Measurements from ENCODE around the gene MYO5B. TPM values are rescaled to one million over a fixed set of nuclear protein-coding genes. Genes with fewer than 3 reads are reported as not detected.
"Not testable (repeated sequence)": the region's sequence is repeated elsewhere in the genome, so short reads cannot be mapped to it uniquely, and the experiment has no call there.

MYO5B gene
- total RNA-seq, 1 experiment from 2014 or later = 32.1 TPM

DNA sequence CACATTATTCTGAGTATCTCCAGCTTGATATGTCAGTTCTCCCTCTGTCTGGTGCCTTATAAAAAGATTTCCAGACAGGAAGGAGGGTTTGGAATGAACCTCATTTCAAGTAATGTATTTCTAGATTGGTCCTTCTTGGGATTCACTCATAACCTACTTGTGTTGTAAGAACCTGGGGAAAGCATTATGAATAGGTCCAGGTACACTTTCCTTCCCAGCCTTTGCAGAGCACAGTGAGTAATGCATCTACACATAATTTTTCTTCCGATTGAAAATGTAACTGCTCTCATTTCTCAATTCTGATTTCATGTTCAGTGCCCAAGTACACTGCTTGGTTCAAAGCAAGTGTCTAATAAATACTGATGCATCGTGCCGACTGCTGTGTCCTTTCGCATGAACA, 356.6 kb downstream of the MYO5B start:
- DNase-seq (ENCODE audit: low read depth, low spot score) (no peak), ATAC-seq (no peak)
- Histone ChIP-seq H3K4me3 (replicated peaks in 1 of 2; ENCODE audit: low read depth in 1 of 2, low read length in 2 of 2) (no peak overlapping the region), H3K4me2 (ENCODE audit: low read length) (peak overlapping the region; percentile 51), H2AFZ (ENCODE audit: low read depth, low read length, poor library complexity, severe bottlenecking) (no peak overlapping the region), H3K9me3 (ENCODE audit: control insufficient read depth in 1 of 2, insufficient read depth in 1 of 2, low read depth in 1 of 2, low read length in 2 of 2) (no peaks in the 10 kb centered on the region), H3K4me1 (ENCODE audit: control insufficient read depth in 1 of 2, insufficient read depth in 2 of 2, low read length in 2 of 2) (peaks cover 0 to 24% of the 10 kb centered on the region in 2 experiments; a peak in 2 of 4 replicates), H3K9ac (ENCODE audit: low read length) (no peak overlapping the region), H3K79me2 (ENCODE audit: insufficient read depth, low read length) (no peaks in the 10 kb centered on the region), H3K36me3 (ENCODE audit: control insufficient read depth in 1 of 2, insufficient read depth in 2 of 2, low read length in 2 of 2) (peaks cover 5 to 12% of the 10 kb centered on the region in 2 experiments; a peak in 3 of 4 replicates), H3K9me2 (ENCODE audit: insufficient read depth) (no peaks in the 10 kb centered on the region), H3K27ac (ENCODE audit: low read depth, low read length) (no peak overlapping the region), H3K27me3 (ENCODE audit: insufficient read depth, low read length) (no peaks in the 10 kb centered on the region), H4K20me1 (ENCODE audit: insufficient read depth) (no peaks in the 10 kb centered on the region)
- CTCF ChIA-PET = no interaction called here
- BruUV-seq (replicated peaks) = no TSS peak
- POLR2A ChIA-PET = no interaction called here
- intact Hi-C loops (cut with micrococcal nuclease) = no loop called here
- TF ChIP-seq JUND (IDR thresholded peaks at IDR 0.05) = no peak
- no peak for TF ChIP-seq EZH2 (IDR thresholded peaks at IDR 0.05)
- no peak for TF ChIP-seq CBX3 (IDR thresholded peaks at IDR 0.05; ENCODE audit: low read depth)
- TF ChIP-seq YY1 (IDR thresholded peaks at IDR 0.05; ENCODE audit: extremely low read depth, insufficient replicate concordance, low read depth, low read length) = no peak
- TF ChIP-seq TCF7L2 (IDR thresholded peaks at IDR 0.05; ENCODE audit: borderline replicate concordance, extremely low read depth, insufficient read depth, insufficient read length) = no peak
- TF ChIP-seq, protein P1, sequence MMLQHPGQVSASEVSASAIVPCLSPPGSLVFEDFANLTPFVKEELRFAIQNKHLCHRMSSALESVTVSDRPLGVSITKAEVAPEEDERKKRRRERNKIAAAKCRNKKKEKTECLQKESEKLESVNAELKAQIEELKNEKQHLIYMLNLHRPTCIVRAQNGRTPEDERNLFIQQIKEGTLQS (IDR thresholded peaks at IDR 0.05) = no peak
- TF ChIP-seq SP1 (IDR thresholded peaks at IDR 0.05; ENCODE audit: low read depth) = no peak
- TF ChIP-seq ZNF274 (IDR thresholded peaks at IDR 0.05; ENCODE audit: low read depth, low read length) = no peak
- TF ChIP-seq FOSL1 (IDR thresholded peaks at IDR 0.05; ENCODE audit: low read depth) = no peak
- no peak for TF ChIP-seq ZFX (IDR thresholded peaks at IDR 0.05)
- no peak for TF ChIP-seq POLR2AphosphoS5 (IDR thresholded peaks at IDR 0.05; ENCODE audit: low read depth, low read length)
- RAD21 ChIA-PET (ENCODE audit: low non-redundant PET in 1 of 2, low total read pairs in 2 of 2, uncharacterized antibody in 2 of 2, unreplicated experiment in 2 of 2) = interaction anchor here in 1 of 2 experiments (0.7 kb wide), 1 partner anchor 54 kb away, joined by 3 read pairs; no protein-coding TSS in a partner anchor

DNA sequence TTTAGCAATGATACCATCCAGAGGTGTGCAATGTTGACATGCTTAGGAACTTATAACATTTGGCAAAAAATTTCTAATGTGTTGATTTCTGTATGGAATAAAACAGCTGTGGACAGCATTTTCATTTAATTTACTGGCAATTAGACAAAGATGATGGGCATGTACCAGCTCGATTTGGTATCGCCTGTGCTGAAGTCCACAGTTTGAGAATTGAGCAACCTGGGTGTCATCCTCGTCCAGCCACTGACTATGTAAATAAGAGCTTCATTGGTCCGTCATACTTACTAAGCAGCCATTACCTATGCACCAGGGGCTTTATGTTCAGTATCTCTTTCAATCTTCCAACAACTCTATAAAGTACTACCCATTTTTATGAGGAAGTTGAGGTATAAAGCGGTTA, 357.1 kb downstream of the MYO5B start:
- Histone ChIP-seq H3K9ac (ENCODE audit: low read length) (no peak overlapping the region), H3K9me3 (ENCODE audit: control insufficient read depth in 1 of 2, insufficient read depth in 1 of 2, low read depth in 1 of 2, low read length in 2 of 2) (no peaks in the 10 kb centered on the region), H3K27ac (ENCODE audit: low read depth, low read length) (no peak overlapping the region), H3K36me3 (ENCODE audit: control insufficient read depth in 1 of 2, insufficient read depth in 2 of 2, low read length in 2 of 2) (peaks cover 5 to 12% of the 10 kb centered on the region in 2 experiments; a peak in 3 of 4 replicates), H3K79me2 (ENCODE audit: insufficient read depth, low read length) (no peaks in the 10 kb centered on the region), H3K27me3 (ENCODE audit: insufficient read depth, low read length) (no peaks in the 10 kb centered on the region), H3K4me1 (ENCODE audit: control insufficient read depth in 1 of 2, insufficient read depth in 2 of 2, low read length in 2 of 2) (peaks cover 0 to 24% of the 10 kb centered on the region in 2 experiments; a peak in 2 of 4 replicates), H2AFZ (ENCODE audit: low read depth, low read length, poor library complexity, severe bottlenecking) (no peak overlapping the region), H3K9me2 (ENCODE audit: insufficient read depth) (no peaks in the 10 kb centered on the region), H4K20me1 (ENCODE audit: insufficient read depth) (no peaks in the 10 kb centered on the region), H3K4me2 (ENCODE audit: low read length) (no peak overlapping the region), H3K4me3 (replicated peaks in 1 of 2; ENCODE audit: low read depth in 1 of 2, low read length in 2 of 2) (no peak overlapping the region)
- CTCF ChIA-PET = no interaction called here
- RAD21 ChIA-PET (ENCODE audit: low non-redundant PET in 1 of 2, low total read pairs in 2 of 2, uncharacterized antibody in 2 of 2, unreplicated experiment in 2 of 2) = interaction anchor here in 1 of 2 experiments (0.7 kb wide), 1 partner anchor 54 kb away, joined by 3 read pairs; no protein-coding TSS in a partner anchor
- DNase-seq (ENCODE audit: low read depth, low spot score) (no peak), ATAC-seq (no peak)
- POLR2A ChIA-PET = no interaction called here
- intact Hi-C loops (cut with micrococcal nuclease) = no loop called here
- BruUV-seq (replicated peaks) = no TSS peak
- TF ChIP-seq ZFX (IDR thresholded peaks at IDR 0.05) (no peak), POLR2A (IDR thresholded peaks at IDR 0.05; ENCODE audit: borderline replicate concordance, extremely low read depth, insufficient read depth, insufficient read length) (no peak), EGR1 (IDR thresholded peaks at IDR 0.05; ENCODE audit: low read depth) (no peak)

DNA sequence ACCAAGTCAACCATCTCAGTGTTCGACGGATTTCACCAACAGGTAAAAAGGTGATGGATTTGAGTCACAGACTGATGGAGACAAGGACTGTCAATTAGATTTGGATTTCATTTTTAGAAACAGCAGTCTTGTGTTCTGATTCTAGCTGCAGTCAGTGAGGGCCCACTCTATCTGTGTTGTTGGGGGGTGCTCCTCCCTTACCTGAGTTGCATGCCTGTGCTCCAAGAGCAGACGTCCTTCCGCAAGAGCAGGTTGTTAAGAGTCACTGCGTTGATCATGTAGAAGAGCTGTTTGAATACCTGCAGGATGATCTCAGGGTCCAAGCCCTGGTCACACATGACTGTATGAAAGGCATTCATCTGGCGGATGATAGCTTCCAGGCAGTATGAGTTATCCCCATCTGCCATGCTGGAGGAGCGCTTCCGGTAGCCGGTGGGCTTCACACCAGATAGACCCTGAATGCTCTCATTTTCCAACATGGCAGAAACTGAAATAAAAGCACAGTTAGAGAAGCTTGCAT, 357.6 kb downstream of the MYO5B start:
- H3K9me2 ChIP-seq (ENCODE audit: insufficient read depth); BruUV-seq (replicated peaks); POLR2A ChIA-PET; H3K27me3 ChIP-seq (ENCODE audit: insufficient read depth, low read length); CTCF ChIA-PET; H4K20me1 ChIP-seq (ENCODE audit: insufficient read depth); intact Hi-C loops (cut with micrococcal nuclease); H3K4me2 ChIP-seq (ENCODE audit: low read length); H3K27ac ChIP-seq (ENCODE audit: low read depth, low read length); DNase-seq (ENCODE audit: low read depth, low spot score); ATAC-seq; H3K9ac ChIP-seq (ENCODE audit: low read length); RAD21 ChIA-PET (ENCODE audit: low non-redundant PET in 1 of 2, low total read pairs in 2 of 2, uncharacterized antibody in 2 of 2, unreplicated experiment in 2 of 2); H3K79me2 ChIP-seq (ENCODE audit: insufficient read depth, low read length); H2AFZ ChIP-seq (ENCODE audit: low read depth, low read length, poor library complexity, severe bottlenecking); H3K4me3 ChIP-seq (replicated peaks in 1 of 2; ENCODE audit: low read depth in 1 of 2, low read length in 2 of 2); H3K9me3 ChIP-seq (ENCODE audit: control insufficient read depth in 1 of 2, insufficient read depth in 1 of 2, low read depth in 1 of 2, low read length in 2 of 2): not testable (repeated sequence)
- peaks cover 5 to 12% of the 10 kb centered on the region in 2 experiments; a peak in 3 of 4 replicates for H3K36me3 ChIP-seq (ENCODE audit: control insufficient read depth in 1 of 2, insufficient read depth in 2 of 2, low read length in 2 of 2)
- H3K4me1 ChIP-seq (ENCODE audit: control insufficient read depth in 1 of 2, insufficient read depth in 2 of 2, low read length in 2 of 2) = peaks cover 0 to 24% of the 10 kb centered on the region in 2 experiments; a peak in 2 of 4 replicates
